NCI-H526 (cell line): ENCODE data around the gene OCA2.

ENCODE experiments used
- DNase-seq, 2 experiments: peaks; one replicate each; lab custom pipeline; 2025; lab: John Stamatoyannopoulos, UW

Gene OCA2

DNA sequence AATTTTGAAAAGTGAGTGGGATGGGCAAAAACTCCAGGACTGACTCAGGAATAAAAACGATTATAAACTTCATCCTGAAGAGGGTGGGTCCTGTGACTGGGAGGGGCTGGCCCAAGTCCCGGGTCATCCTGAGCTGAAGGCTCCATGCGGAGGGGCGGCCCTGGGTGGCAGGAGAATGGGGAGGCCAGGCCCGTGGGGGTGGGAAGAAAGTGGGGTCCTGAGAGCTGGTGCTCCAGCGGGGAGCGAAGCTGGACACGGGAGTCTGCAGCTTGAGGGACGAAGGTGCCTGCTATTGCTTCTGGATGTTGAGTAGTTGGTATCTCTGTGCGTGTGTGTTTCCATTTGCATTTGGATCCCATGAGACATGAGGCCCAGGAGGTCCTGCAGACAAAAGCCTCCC, 4.7 kb upstream of the OCA2 start:
- DNase-seq = no peak

DNA sequence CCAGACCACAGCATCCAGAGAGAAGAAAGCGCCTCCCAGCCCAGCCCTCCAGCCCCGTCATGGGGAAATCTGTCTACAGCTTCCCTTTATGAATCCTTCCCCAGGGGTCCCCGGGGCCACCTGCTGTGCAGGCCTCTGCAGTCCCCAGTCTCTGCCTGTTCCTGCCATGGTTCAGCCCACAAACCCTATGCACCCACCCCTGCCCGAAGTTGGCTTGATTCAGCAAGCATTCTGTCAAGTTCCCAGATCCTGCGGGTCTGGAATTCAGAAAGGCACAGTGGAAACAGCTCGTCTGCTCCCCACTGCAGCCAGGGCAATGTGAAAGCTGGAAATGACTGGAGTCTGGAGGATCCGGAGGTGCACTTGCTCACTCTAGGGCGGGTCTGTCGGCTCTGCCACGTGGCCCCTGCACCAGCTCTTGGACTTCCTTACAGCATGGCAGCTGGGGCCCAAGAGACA, 2.9 kb upstream of the OCA2 start:
- no peak for DNase-seq

DNA sequence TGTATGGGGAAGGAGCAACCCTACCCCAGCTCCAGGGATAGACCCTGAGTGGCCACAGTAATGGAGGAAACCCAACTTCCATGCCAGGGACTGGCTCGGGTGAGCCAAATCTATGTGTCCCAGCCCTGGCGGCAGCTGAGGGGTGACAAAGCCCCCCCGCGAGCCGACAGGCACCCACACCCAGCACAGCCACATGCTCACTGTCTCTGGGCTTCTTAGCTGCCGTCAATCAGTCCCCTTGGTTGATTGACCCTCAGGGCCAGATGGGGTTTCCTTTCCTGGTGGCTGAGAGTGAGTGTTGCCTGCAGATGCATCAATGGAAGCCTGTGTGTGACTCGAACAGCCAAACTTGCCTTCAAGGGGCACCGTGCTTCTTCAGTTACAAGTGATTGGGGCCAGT, 2.1 kb upstream of the OCA2 start:
- no peak for DNase-seq

DNA sequence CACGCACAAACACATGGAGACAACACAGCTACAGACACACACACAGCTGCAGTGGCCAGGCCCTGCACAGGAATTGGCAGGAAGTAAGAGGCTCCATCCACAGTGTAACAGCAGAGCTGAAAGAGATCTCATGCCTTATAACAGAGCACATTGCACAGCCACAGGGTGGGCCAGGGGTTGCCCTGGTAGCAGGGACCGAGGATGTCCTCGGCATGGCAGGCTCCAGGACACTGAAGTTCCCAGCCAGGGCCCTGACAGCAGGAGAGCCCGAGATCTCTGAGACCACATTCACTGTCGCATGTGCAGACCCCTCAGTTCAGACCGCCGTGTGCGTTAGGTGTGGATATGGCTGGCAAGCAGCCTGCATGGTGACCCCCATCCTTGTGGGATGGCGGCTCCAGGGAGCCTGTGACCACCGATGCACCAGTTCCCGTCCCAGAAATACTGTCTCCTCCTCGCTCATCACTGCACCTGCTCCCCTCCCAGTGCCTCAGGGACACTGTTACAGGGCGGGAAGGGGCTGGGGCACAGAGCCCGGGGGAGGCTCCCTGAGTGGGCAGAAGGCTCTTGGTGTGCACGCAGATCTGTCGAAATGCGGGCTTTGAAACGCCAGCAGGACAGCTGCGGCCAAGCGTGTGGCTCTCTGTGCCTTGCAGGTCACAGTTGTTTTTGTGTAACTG, 1.5 kb upstream of the OCA2 start:
- DNase-seq = no peak

DNA sequence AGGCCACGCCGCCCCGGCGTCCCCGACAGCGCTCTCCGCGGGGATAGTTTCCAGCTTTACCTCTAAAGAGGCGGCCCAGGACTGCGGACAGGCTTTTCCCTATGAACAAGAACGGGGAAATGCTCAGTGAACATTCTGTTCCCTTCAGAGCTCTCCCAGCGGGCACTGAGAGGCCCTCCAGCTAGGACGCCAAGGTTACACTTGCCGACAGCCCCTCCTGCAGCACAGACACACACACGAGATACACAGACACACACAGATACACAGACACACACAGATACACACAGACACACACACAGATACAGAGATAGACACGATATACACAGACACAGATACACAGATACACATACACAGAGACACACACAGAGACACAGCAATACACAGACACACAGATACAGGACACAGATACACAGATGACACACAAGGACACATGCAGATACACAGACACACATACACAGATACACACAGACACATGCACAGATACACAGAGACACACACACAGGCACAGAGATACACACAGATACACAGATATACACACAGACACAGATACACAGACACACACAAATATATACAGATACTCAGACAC, 533 bp upstream of the OCA2 start:
- DNase-seq = no peak

DNA sequence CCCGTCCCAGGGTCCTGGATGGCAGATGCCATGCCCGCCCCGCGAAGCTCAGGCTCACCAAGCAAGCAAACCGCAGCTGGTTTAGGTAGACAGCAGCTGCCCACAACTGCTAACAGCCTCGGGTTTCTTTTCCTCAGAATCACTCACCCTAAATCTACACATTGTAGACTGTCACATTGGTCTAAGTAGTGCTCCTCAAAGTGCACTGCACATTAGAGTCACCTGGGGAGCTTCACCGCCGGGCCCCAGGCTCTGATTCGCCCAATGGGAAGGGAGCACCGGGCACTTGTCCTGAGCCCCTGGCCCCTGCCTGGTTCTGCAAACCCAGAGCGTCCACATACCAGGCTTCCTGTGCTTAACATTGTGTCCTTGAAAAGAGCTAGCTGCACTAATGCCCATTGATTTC, 752 bp downstream of the OCA2 start:
- no peak for DNase-seq

DNA sequence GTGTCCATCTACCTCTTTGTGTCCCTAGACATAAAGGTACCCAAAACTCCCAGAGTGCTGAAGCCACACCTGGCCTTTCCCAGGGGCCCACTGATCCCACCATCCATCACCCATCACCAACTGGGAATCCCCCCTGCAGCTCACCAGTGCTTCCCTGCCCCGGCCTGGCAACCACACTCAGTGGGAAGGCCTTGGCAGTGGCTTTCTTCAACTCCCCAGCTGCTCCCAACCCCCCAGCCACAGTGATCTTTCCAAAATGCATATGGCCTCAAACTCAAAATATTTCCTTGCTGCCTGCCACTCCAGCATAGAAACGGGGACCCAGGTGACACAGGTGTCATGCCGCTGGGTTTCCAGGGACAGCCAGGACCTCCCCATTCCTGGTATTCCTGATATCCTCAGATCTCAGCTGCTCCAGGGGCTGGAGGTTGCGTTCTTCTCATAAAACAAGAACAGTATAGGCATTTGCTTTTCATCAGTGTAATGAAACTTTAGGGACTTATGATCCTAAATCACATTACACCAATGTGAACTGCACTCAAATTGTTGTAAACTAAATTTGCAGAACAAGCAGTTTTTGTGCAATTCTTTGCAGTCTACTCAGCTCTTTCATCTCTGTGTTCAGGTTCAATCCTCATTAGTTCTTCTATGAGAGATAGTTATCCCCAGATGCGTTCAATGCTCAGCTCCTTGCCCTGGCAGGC, 1.3 kb downstream of the OCA2 start:
- DNase-seq = no peak

DNA sequence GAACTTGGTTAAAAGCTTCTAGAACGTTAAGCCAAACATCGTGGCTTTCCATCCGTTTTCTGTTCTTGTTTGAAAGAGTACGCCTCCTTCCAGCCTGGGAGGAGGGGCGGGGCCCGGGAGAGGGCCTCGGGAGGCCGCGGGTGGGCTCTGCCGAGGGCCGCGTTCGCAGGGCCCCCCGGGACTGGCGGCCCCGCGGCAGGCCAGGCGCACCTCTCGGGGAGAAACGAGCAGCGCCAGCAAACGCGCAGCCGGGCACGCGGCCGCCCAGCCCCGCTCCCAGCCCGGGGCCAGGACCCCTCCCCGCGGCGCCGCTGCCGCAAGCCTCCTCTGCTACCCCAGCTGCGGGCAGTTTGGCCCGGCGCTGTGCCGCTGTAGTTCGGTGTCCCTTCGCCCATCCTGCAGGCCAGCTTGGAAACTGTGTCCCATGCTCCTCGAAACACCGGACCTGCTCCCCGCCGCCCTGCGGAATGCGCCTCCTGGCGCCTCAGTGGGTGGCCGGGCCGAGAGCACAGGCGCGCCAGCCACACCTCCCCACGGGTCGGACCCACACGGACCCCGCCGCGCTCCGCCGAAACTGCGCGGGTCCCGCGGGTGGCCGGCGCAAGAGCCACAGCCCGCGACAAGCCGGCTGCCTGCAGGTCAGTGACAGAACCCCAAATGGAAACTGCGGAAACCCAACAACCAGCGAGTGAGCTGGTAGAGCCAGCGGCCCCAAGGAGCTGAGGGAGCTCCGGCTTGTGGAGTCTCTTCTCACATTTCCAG, 2.3 kb downstream of the OCA2 start:
- DNase-seq = peak in 1 of 2 experiments; percentile 63

DNA sequence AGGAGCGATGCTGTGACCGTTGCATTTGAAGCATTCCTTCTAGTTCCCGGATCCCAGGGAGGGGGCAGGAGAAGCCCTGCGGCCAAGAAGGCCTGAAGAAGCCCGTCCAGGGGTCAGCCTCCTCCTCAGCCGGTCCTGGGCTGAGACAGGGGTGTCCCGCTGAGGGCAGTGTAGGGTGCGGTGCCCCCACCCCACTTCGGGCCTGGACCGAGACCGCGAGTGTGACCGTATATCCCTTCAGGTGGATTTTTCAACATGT, 2.8 kb downstream of the OCA2 start:
- no peak for DNase-seq

DNA sequence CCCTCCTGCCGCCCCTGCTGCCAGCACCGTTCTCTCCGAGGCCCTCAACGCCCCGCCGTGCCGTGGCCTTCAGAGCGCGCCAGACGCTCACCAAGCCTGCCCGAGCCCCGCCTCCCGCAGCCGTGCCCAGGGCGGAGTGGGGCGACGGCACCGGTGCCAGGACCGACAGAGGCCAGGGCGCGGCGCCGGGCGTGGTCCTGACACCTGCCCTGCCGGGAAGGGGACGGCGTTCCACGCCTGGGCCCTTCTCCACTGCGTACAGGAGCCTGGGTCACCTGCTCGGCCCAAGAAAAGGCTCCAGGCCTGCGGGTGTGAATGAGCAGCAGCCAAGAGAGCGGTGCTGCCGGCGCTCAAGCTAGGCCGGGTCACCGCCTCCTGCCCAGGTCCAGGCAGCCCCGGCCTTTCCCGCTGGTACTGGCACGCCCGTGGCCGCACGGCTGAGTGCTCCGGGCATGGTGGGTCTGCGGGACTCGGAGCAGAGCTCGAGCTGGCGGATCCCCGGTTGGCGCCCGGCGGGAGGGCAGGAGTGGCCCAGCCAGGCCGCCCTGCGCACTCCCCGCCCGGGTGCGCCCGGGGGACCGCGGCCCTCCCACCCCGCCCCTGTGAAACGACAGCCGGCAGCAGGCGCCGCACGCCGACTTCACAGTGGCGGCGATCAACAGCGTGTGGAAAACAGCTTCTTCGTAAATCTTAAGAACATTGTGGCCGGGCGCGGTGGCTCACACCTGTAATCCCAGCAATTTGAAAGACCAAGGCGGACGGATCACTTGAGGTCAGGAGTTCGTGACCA, 4.2 kb downstream of the OCA2 start:
- DNase-seq = peak in 1 of 2 experiments; percentile 67

DNA sequence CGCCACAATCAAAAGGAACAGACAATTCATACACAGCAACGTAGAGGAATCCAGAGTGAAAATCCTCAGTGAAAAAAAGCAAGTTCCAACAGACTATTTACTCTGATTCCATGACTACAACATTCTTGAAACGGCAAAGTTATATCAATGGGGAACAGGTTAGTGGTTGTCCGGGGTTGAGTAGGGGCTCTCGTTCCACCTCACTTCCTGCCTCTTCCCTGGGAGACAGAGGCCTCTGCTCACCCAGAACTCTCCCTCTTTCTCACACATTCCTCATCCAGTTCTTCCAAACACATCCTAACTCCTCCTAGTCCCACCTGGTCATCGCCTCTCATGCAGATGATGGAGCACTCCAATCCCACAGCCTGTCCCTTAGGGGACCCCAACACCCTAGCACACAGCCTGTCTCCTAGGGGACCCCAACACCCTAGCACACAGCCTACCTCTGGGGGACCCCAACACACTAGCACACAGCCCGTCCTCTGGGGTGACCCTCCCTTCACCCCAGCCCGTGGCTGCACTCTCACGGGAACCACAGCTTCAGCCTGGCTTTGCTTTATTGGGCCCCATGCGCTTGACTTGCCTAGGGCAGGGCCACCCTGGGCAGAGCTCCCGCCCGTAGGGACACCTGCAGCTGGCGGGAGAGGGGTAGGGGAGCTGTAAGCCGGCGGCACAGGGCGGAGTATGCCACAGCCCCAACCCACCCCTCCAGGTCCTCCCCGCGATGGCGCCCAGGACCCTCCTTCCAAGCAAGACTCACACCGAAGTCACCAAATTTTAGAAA, 5.2 kb downstream of the OCA2 start:
- peak in 1 of 2 experiments; percentile 43 for DNase-seq

DNA sequence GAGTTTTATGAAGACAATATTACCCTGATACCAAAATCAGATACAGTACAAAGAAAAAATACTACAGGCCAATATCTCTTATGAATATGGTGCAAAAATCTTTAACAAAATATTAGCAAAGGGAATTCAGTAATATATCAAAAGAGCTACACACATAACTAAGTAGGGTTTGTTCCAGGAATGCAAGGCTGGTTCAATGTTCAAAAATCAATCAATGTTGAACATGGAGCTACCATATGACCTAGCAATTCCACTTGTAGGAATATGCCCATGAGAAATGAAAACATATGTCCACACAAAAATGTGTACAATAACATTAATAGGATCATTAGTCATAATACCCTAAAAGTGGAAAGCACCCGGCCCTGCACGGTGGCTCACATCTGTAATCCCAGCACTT, 7.8 kb downstream of the OCA2 start:
- no peak for DNase-seq

DNA sequence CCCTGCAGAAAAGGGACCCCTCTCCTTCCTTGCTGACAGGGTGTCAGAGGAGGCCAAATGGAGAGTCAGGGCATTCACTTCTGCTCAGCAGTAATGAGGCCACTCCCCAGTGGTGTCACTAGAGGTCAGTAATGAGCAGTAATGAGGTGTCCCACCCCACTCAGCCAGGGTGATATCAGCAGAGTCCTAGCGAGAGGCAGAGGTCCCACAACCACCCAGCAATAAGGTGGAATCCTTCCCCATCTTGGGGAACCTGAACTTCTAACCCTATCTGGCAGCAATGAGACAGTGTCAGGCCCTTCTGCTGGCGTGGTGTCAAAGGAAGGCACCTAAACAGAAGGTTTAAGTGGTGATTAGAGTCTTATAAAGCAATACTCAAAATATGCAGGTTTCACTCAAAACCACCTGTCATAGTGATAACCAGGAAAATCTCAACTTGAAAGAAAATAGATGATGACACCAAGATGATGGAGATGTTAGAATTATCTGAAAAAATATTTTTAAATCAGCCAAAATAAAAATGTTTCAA, 12.9 kb downstream of the OCA2 start:
- peak; percentile 27 to 74 for DNase-seq

DNA sequence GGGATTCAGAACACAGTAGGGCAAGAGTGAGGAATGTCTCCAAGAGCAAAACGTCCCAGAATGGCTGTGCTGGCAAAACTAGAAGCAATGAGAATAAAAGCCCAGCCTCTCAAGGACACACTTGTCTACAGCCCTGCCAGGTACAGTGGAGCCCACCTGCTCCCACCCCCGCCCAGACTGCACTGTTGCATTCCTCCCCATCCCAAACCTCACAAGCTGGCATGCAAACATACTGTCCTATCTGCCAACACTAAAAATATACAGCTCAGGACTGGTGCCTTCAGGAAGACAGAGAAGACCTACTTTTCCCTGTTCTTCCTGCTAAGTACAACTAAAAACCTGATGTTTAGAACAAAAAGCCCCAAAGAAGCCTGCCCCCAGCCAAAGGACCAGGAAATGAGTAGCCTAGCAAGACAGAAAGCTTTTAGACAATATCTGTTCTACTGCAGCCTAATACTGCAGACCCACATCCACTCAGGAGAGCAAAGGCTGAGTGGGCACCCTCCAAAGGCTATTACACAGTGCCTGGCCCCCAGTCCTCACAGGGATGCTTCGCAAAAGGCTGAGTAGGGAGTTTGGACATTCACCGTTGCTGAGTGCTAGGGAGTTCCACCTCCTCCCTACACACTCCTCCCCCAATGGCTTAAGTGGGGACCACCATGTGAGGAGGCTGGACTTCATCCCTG, 13.5 kb downstream of the OCA2 start:
- DNase-seq = no peak

DNA sequence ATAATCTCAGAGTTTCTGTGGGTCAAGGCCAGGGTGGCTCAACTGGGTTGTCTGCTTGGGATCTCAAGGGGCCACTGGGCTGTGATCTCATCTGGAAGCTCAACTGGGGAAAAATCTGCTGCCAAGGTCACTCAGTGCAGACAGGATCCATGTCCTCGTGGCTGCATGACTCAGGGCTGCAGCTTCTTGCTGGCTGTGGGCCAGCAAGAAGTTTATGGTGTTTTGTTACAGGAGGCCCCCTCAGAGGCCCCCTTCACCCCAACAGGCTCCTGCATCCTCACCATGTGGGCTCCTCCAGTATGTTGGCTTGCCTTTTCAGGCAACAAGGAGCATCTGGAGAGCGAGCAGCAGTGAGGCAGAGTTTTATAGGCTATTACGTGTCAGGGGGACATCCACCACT, 14.6 kb downstream of the OCA2 start:
- no peak for DNase-seq

DNA sequence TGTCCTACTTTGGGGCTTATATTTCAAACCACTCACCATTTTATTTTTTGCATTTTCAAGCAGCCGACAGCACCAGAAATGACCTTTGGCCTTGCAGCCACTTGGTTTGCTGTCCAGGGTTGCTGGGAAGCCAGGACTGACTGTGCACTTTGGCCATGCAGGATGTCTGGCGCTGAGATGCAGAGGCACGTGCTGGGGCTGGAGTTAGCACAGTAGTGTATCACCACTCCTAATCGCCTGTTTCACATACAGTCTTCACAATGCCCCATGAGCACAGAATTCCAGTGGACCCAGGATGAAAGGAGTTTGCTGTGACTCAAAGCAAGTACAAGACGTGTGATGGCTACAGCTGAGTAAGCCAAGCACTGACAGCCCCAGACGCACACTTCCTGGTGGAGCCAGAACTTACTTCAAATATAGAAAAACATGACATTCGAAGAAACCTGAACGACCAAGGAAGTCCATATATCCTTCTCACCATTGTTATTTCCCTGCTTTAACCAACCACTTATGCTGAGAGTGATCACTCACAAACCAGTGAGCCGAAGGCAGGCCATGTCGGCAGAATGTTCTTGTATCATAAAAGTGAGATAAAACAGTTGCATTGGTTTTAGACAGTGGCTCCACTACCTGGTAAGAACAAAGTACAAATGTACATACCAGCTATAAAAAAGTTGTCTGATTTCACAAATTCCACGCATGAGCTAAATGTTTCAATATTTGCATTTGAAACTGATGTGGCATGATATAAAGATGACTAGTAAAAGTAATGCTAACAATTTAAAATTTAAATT, 16.0 kb downstream of the OCA2 start:
- DNase-seq = no peak

DNA sequence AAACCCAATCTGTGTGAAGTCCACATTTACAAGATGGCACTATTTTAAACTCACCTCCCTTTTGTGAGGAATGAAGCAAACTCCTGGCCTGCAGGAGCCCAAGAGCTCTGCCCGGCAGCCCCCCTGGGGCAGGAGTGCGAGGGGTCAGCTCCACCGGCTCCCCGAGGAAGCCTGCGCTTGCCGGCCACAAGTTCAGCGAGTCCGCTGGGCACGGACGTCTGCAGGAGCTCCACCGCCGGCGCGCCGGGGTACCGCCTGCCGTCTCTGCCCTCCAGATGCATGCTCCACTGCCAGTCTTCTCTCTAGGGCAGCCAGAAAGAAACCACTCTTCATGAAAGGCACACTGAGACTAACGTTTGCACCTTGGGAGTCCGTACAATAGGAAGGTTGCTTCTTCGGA, 17.5 kb downstream of the OCA2 start:
- no peak for DNase-seq

DNA sequence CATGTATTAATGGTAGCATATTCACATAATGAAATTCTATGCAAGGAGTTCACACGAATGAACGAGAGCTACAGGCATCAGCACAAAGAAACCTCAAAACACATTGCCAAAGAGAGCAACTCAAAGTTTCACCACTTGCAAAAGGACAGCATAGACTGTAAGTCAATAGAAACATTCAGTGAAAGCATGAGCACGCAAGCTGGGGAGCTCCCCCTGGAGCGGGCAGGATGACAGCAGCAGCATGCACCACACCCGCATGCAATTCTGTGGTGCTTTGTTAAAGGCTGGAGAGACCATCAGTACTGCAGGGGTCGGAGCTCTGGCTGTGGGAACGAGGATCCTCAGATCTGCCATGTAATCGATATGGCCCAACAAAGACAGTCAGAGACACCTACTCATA, 18.7 kb downstream of the OCA2 start:
- DNase-seq = no peak

DNA sequence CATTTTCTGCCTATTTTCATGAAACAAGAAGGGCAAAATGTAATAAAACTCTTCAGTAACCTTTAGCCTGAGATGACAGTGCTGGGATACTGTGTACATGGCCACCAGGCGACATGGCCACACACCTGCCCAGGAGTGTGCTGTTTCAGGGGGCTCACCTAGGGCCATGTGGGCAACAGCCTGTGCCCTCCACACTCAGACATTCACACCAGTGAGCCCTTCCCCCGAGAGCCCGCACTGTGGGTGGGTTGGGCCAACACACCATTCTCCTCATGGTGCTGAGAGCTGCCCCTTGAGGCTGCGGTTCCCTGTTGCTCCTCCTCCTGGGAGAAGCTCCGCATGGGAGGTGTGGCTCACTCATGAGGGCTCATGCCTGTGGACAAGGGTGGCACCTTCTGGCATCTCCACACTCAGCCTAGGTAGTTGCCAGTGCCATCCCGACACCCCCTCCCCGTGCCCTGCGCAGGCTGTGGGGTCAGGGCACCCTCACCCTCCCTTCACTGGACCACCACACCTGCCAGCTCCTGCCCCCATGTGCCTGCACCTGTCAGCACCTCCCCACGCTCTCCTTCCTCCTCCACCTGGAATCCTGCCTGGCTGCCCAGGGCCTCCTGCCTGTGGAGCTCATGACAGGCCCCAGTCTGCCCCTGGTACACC, 19.7 kb downstream of the OCA2 start:
- no peak for DNase-seq
